PC-3 (cell line): ENCODE data around the gene ENTR1.

ENCODE experiments used
- CTCF ChIP-seq: fragments of 300-600 bp; sonication (generic); conservative IDR thresholded peaks from 2 replicates; pipeline ENCODE4 v1.5.1; 2017; ENCODE audit warnings: antibody characterized with exemption, low read depth, mild to moderate bottlenecking, low read length
- EZH2 ChIP-seq: fragments of 300-600 bp; sonication (generic); IDR thresholded peaks from one replicate; pipeline ENCODE4 v1.6.1; 2017; ENCODE audit warnings: antibody characterized with exemption, mild to moderate bottlenecking, low read length; ENCODE audit not compliant: unreplicated experiment
- EZH2phosphoT487 ChIP-seq: fragments of 300-600 bp; sonication (generic); IDR thresholded peaks from 2 replicates; pipeline ENCODE4 v1.6.1; 2018; ENCODE audit warnings: mild to moderate bottlenecking, antibody characterized with exemption, low read length, borderline replicate concordance

GRCh38 chr9:136359774-136360718 lies 50.4 kb downstream of the ENTR1 start:
- TF ChIP-seq CTCF = no peak
- no peak for TF ChIP-seq EZH2phosphoT487
- TF ChIP-seq EZH2 = no peak
